Peyer's patch (tissue), 4 donors: ENCODE measurements around the gene ZNF418. TPM values are rescaled to one million over a fixed set of nuclear protein-coding genes. Genes with fewer than 3 reads are reported as not detected.
"Not testable (repeated sequence)": the region's sequence is repeated elsewhere in the genome, so short reads cannot be mapped to it uniquely, and the experiment has no call there.

Experiments used
- DNase-seq, 3 donors: peaks; one replicate each; pipeline ENCODE4 v3.0.0-alpha.2; 2017 to 2019
- H3K27ac ChIP-seq, 4 donors: fragments of 200-600 bp; sonication (generic); one replicate each; pipeline ENCODE4 v1.5.1; 2016 to 2019
- H3K27me3 ChIP-seq, 2 donors: fragments of 200-600 bp; sonication (generic); one replicate each; pipeline ENCODE4 v1.5.1; 2019
- H3K36me3 ChIP-seq, 3 donors: fragments of 200-600 bp; sonication (generic); one replicate each; pipeline ENCODE4 v1.5.1; 2016 to 2019
- H3K4me1 ChIP-seq, 4 donors: fragments of 200-600 bp; sonication (generic); one replicate each; pipeline ENCODE4 v1.5.1; 2016 to 2019
- H3K4me3 ChIP-seq, 4 donors: fragments of 200-600 bp; sonication (generic); 1 replicate in 3 of 4; 2 replicates in 1 of 4; pipeline ENCODE4 v1.5.1; 2016 to 2019; ENCODE audit warnings: mild to moderate bottlenecking in 1 of 4
- H3K9me3 ChIP-seq, 4 donors: fragments of 200-600 bp; sonication (generic); one replicate each; pipeline ENCODE4 v1.5.1; 2016 to 2019; ENCODE audit warnings: mild to moderate bottlenecking in 1 of 4
- POLR2A ChIP-seq, 2 donors: fragments of 450-650 bp; IDR thresholded peaks; one replicate each; pipeline ENCODE4 v1.5.1; 2017; ENCODE audit warnings: antibody characterized with exemption in 2 of 2, mild to moderate bottlenecking in 2 of 2, moderate library complexity in 2 of 2
- total RNA-seq, 4 donors: library from RNA; depleted of rRNA; stranded (reverse); fragments of >200 nt; gene quantifications; one replicate each; pipeline ENCODE4 v1.1.0, GENCODE V29; 2016
- TF ChIP-seq, protein P1 (sequence below), 6 experiments: fragments of 450-650 bp in 4 of 6; fragments of 200-600 bp in 2 of 6; sonication (generic) in 1 of 6; IDR thresholded peaks; one replicate each; pipeline ENCODE4 v1.5.1; 2017 to 2019; ENCODE audit warnings: antibody characterized with exemption in 6 of 6, mild to moderate bottlenecking in 3 of 6, moderate library complexity in 1 of 6

Gene ZNF418
- total RNA-seq, 4 donors from 2014 or later: 0.88 to 16.5 (median 2.4) TPM

DNA sequence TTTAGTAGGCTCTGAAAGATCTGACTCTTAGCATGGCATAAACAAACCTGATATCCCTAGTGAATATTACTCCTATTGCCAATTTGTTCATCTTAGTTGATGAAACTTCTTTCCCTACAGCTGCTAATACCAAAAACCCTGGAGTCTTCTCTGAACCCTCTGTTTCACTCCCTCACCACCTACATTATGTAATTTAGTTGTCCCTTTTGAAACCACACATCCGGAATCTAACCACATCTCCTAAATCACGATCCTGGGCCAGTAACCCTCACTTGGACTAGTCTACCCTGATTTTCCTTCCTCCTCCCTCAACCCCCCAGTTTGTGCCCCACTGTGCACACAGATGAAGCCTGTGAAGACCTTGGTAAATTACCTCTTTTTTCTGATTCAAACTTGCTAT, 11.1 kb upstream of the ZNF418 start:
- no peaks in the 10 kb centered on the region for H3K27me3 ChIP-seq
- no peak overlapping the region for H3K27ac ChIP-seq
- no peak for DNase-seq
- peaks cover 0 to 32% (median 0%) of the 10 kb centered on the region in 3 donors for H3K36me3 ChIP-seq
- H3K4me3 ChIP-seq: peak overlapping the region in 1 of 4 donors; percentile 76
- H3K9me3 ChIP-seq: peaks cover 0 to 41% (median 17%) of the 10 kb centered on the region in 4 donors
- TF ChIP-seq, protein P1, sequence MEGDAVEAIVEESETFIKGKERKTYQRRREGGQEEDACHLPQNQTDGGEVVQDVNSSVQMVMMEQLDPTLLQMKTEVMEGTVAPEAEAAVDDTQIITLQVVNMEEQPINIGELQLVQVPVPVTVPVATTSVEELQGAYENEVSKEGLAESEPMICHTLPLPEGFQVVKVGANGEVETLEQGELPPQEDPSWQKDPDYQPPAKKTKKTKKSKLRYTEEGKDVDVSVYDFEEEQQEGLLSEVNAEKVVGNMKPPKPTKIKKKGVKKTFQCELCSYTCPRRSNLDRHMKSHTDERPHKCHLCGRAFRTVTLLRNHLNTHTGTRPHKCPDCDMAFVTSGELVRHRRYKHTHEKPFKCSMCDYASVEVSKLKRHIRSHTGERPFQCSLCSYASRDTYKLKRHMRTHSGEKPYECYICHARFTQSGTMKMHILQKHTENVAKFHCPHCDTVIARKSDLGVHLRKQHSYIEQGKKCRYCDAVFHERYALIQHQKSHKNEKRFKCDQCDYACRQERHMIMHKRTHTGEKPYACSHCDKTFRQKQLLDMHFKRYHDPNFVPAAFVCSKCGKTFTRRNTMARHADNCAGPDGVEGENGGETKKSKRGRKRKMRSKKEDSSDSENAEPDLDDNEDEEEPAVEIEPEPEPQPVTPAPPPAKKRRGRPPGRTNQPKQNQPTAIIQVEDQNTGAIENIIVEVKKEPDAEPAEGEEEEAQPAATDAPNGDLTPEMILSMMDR (IDR thresholded peaks at IDR 0.05): no peak
- no peak for TF ChIP-seq POLR2A (IDR thresholded peaks at IDR 0.05)
- peaks cover 0 to 11% (median 2%) of the 10 kb centered on the region in 4 donors for H3K4me1 ChIP-seq

DNA sequence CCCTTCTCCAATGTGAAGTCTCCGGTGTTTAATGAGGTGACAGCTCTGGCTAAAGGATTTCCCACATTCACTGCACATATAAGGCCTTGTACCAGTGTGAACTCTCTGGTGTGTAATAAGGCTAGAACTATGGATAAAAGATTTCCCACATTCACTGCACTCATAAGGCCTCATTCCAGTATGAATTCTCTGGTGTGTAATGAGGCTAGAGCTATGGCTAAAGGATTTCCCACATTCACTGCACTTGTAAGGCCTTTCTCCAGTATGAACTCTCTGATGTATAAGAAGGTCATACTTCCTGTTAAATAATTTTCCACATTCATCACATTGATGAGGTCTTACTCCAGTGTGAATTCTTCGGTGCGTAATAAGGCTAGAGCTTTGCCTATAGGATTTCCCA, 6.4 kb upstream of the ZNF418 start:
- Histone ChIP-seq H3K4me3 (no peak overlapping the region), H3K27ac (no peak overlapping the region), H3K36me3 (peaks cover 0 to 62% (median 0%) of the 10 kb centered on the region in 3 donors), H3K4me1 (peaks cover 0 to 6% (median under 1%) of the 10 kb centered on the region in 4 donors), H3K27me3 (no peaks in the 10 kb centered on the region), H3K9me3 (peaks cover 0 to 80% (median 24%) of the 10 kb centered on the region in 4 donors)
- no peak for DNase-seq
- TF ChIP-seq, protein P1 (IDR thresholded peaks at IDR 0.05): no peak
- no peak for TF ChIP-seq POLR2A (IDR thresholded peaks at IDR 0.05)

DNA sequence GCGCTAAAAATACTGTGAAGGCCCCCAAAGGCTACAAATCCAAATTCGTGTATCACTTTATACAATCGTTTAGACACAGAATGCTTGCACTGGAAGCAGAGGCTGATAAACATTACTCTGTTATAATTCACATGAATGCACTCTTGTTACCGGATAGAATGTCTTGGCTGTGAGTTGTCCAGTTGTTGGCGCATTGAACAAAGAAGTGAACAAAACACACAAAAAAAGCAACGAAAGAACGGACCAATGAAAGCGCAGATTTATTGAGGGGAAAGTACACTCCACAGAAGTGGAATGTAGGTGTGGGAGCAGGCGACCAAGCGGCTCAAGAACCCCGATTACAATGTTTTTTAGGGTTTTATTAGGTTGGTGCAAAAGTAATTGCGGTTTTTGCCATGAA, 529 bp upstream of the ZNF418 start:
- TF ChIP-seq, protein P1 (IDR thresholded peaks at IDR 0.05): no peak
- no peak for TF ChIP-seq POLR2A (IDR thresholded peaks at IDR 0.05)
- peak overlapping the region in 1 of 4 donors; percentile 58 for H3K4me3 ChIP-seq
- peaks cover 0 to 24% (median 0%) of the 10 kb centered on the region in 3 donors for H3K36me3 ChIP-seq
- no peak overlapping the region for H3K27ac ChIP-seq
- H3K9me3 ChIP-seq: peaks cover 0 to 73% (median 9%) of the 10 kb centered on the region in 4 donors
- H3K27me3 ChIP-seq: no peaks in the 10 kb centered on the region
- H3K4me1 ChIP-seq: no peaks in the 10 kb centered on the region
- no peak for DNase-seq

DNA sequence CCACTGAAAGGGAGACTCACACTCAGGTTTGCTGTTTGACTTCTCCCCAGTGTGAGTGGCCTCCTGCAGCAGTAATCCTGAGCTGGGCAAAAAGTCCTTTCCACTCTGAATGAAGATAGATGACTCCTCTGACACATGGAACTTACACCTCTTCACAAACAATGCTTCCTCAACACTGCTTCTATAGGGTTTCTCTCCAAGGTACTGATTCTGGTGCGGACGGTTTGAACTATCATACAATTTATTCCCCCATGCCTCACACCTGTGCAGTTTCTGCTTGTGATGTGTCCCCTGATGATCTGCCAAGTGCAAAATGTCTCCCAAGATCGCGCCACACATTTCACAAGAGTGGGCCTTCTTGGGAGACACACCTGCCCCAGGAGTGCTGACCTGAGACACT, 7.6 kb downstream of the ZNF418 start:
- Histone ChIP-seq H3K27ac (no peak overlapping the region), H3K4me3 (no peak overlapping the region), H3K36me3 (peaks cover 0 to 26% (median 0%) of the 10 kb centered on the region in 3 donors), H3K27me3 (no peaks in the 10 kb centered on the region), H3K4me1 (no peaks in the 10 kb centered on the region), H3K9me3 (peaks cover 0 to 35% (median 4%) of the 10 kb centered on the region in 4 donors)
- no peak for DNase-seq
- no peak for TF ChIP-seq POLR2A (IDR thresholded peaks at IDR 0.05)
- TF ChIP-seq, protein P1 (IDR thresholded peaks at IDR 0.05): no peak

DNA sequence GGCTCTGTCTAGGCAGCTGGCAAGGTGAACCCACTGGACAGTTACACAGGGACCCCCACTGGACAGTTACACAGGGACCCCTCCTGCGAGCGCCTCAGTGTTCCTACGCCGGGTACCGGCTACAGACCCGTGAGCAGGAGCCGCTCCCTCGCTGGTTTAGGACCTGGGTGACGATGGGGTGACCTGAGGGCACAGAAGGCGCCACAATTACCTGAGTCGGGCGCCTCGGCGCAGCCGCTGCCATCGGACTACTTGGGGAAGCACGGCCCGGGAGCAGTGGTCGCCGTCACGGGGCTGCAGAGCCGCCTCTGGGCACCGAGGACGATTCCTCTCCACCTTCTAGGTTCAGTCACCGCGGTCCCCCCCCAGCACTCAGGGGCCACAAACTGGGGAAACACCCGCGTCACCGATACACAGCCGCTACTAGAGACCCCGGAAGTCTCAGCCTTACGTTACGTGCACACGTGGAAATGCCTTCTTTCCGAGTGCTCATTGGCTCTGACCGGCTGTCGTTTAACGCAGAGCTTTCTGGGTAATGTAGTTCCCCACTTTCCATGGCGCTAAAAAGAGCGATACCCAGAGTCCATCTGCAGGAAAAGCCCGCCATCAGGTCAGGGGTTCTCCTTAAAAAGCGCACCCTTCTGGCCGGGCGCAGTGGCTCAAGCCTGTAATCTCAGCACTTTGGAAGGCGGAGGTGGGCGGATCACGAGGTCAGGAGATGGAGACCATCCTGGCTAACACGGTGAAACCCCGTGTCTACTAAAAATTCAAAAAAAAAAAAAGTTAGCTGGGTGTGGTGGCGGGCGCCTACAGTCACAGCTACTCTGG, 18.8 kb downstream of the ZNF418 start, which contains the start of gene ZNF417:
Gene ZNF417, minus strand, starts transcription at position 425 of the 828 bp plus-strand sequence. Its CDS starts 181 bp downstream, at position 244.
- peaks cover 0 to 13% (median 3%) of the 10 kb centered on the region in 4 donors for H3K4me1 ChIP-seq
- not testable (repeated sequence) for H3K27me3 ChIP-seq
- DNase-seq: peak; percentile 81 to 92 (median 84)
- H3K4me3 ChIP-seq: peak within 1 kb of the TSS; percentile 61 to 90 (median 77)
- peaks cover 0 to 18% (median 0%) of the 10 kb centered on the region in 4 donors for H3K9me3 ChIP-seq
- TF ChIP-seq, protein P1 (IDR thresholded peaks at IDR 0.05): peak in 2 of 6 experiments; percentile 24 to 52
- peak; percentile 28 to 46 for TF ChIP-seq POLR2A (IDR thresholded peaks at IDR 0.05)
- peak within 1 kb of the TSS; percentile 64 to 79 (median 68) for H3K27ac ChIP-seq
- peaks cover 0 to 14% (median 0%) of the 10 kb centered on the region in 3 donors for H3K36me3 ChIP-seq
